CD8-positive, alpha-beta memory T cell (primary cell): ENCODE measurements around the gene LRR1. TPM values are rescaled to one million over a fixed set of nuclear protein-coding genes. Genes with fewer than 3 reads are reported as not detected.
"Not testable (repeated sequence)": the region's sequence is repeated elsewhere in the genome, so short reads cannot be mapped to it uniquely, and the experiment has no call there.

Experiments used
- CTCF ChIA-PET: fragments of 350-600 bp; sonication (Branson Sonifier 250); formaldehyde crosslinking; loops from one replicate; lab custom pipeline; 2021; ENCODE audit warnings: antibody characterized with exemption; lab: Charles Lee
- POLR2A ChIA-PET: fragments of 350-600 bp; sonication (Branson Sonifier 250); formaldehyde crosslinking; loops from one replicate; lab custom pipeline; 2021; ENCODE audit warnings: antibody characterized with exemption; lab: Charles Lee
- DNase-seq, 5 donors: peaks; one replicate each; pipeline versions ENCODE4 v3.0.0 to v3.0.0-alpha.2; 2020 to 2022; ENCODE audit warnings: mixed read lengths in 1 of 5
- H3K27ac ChIP-seq: one replicate; pipeline ENCODE4 v1.7.0; 2013; ENCODE audit warnings: low read depth, mild to moderate bottlenecking, low read length, moderate library complexity
- H3K27me3 ChIP-seq: 2 replicates; pipeline ENCODE4 v1.7.0; 2013; ENCODE audit warnings: low read length, mild to moderate bottlenecking; ENCODE audit not compliant: insufficient read depth, poor library complexity, severe bottlenecking
- H3K36me3 ChIP-seq: 2 replicates; pipeline ENCODE4 v1.7.0; 2013; ENCODE audit warnings: mild to moderate bottlenecking, low read length, moderate library complexity; ENCODE audit not compliant: insufficient read depth
- H3K4me1 ChIP-seq: 2 replicates; pipeline ENCODE4 v1.7.0; 2013; ENCODE audit warnings: mild to moderate bottlenecking, low read length, moderate library complexity; ENCODE audit not compliant: insufficient read depth
- H3K4me3 ChIP-seq: 2 replicates; pipeline ENCODE4 v1.7.0; 2013; ENCODE audit warnings: mild to moderate bottlenecking, low read length
- H3K9me3 ChIP-seq: 2 replicates; pipeline ENCODE4 v1.7.0; 2013; ENCODE audit warnings: mild to moderate bottlenecking, low read length
- H3K27ac Mint-ChIP-seq, 8 donors: one replicate each; pipeline ENCODE4 v1.8.0; 2020 to 2021; ENCODE audit warnings: mixed read lengths in 8 of 8, mild to moderate bottlenecking in 6 of 8, inconsistent platforms in 3 of 8, moderate library complexity in 3 of 8
- H3K27me3 Mint-ChIP-seq, 2 donors: one replicate each; pipeline ENCODE4 v1.8.0; 2020 to 2021; ENCODE audit warnings: mixed read lengths in 2 of 2, mild to moderate bottlenecking in 1 of 2, moderate library complexity in 1 of 2
- H3K36me3 Mint-ChIP-seq, 3 donors: one replicate each; pipeline ENCODE4 v1.8.0; 2020 to 2021; ENCODE audit warnings: mixed read lengths in 3 of 3, inconsistent platforms in 1 of 3, mild to moderate bottlenecking in 1 of 3
- H3K4me1 Mint-ChIP-seq, 3 donors: one replicate each; pipeline ENCODE4 v1.8.0; 2020 to 2021; ENCODE audit warnings: mixed read lengths in 3 of 3, inconsistent platforms in 1 of 3, mild to moderate bottlenecking in 1 of 3
- H3K4me3 Mint-ChIP-seq, 7 donors: one replicate each; pipeline ENCODE4 v1.8.0; 2020 to 2021; ENCODE audit warnings: mixed read lengths in 7 of 7, mild to moderate bottlenecking in 6 of 7, moderate library complexity in 4 of 7, inconsistent platforms in 2 of 7
- H3K9me3 Mint-ChIP-seq, 5 donors: one replicate each; pipeline ENCODE4 v1.8.0; 2020 to 2022; ENCODE audit warnings: mixed read lengths in 5 of 5, mild to moderate bottlenecking in 3 of 5, moderate library complexity in 2 of 5, inconsistent platforms in 1 of 5
- polyA plus RNA-seq: library from polyadenylated mRNA; unstranded; fragments of 300-500 nt; fragmentation: Illumina TruSeq; gene quantifications from one replicate; pipeline ENCODE4 v1.2.3, GENCODE V29; 2021
- total RNA-seq, 2 experiments: library from RNA; stranded (reverse); gene quantifications; one replicate each; pipeline ENCODE4 v1.2.3, GENCODE V29; 2021

LRR1 gene
- total and polyA plus RNA-seq, 3 experiments from 2014 or later, result 13.0 to 52.2 (median 51.1) TPM

DNA sequence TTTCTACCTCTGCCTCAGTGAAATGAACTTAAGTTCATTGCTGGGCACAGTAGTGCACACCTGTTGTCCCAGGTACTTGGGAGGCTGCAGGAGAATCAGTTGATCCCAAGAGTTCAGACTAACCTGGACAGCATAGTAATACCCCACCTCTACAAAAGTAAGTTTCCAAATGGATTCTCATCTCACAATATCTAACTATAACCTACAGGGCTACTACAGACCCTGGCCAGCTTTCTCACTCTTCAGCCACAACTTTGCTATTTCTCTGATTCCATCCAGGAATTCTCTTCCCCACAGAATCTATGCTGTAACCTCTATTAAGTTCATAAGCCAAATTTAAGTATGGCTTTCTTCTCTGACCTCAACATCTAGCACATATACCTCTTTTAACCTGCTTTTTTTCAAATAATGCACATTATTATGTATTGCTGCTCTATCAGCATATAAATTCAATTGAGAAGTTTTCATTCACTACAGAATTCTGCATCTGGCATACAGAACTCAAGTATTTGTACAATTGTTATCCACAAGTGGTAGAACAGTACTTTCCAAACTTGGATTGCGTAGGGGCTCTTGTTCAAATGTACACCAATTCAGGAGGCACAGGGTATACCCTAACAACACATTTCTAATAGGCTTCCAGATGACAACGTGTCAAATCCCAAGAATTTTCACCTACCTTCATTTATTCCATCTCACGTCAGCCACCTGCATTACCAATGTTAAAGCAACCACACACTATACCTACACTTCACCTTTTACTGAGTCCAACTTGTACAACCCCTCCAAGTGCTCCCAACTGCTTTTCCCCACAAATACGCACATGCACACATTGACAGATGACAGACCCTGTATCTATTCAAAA, 16.4 kb upstream of the LRR1 start:
- no peaks in the 10 kb centered on the region for H3K9me3 ChIP-seq
- Mint-ChIP-seq H3K36me3 (peaks cover 10 to 70% (median 23%) of the 10 kb centered on the region in 3 donors), H3K27ac (peak overlapping the region; percentile 21 to 100 (median 82)), H3K4me1 (peaks cover 65 to 90% (median 73%) of the 10 kb centered on the region in 3 donors), H3K9me3 (peaks cover 0 to 4% (median 3%) of the 10 kb centered on the region in 5 donors), H3K4me3 (peak overlapping the region in 6 of 7 donors; percentile 4 to 37 (median 22)), H3K27me3 (peaks cover 0 to 9% of the 10 kb centered on the region in 2 donors)
- no peak overlapping the region for H3K27ac ChIP-seq
- DNase-seq, result peak in 1 of 5 donors; percentile 11
- H3K4me3 ChIP-seq, result no peak overlapping the region
- H3K4me1 ChIP-seq, result peaks cover 36% of the 10 kb centered on the region
- no peaks in the 10 kb centered on the region for H3K27me3 ChIP-seq
- H3K36me3 ChIP-seq, result peaks cover 17% of the 10 kb centered on the region
- POLR2A ChIA-PET, result no interaction called here
- CTCF ChIA-PET, result interaction anchor here (0.6 kb wide), 1 partner anchor 45 kb away, joined by 5 read pairs; no protein-coding TSS in a partner anchor

GRCh38 chr14:49583629-49584028, 15.1 kb upstream of the LRR1 start:
- peaks cover 60 to 81% (median 66%) of the 10 kb centered on the region in 3 donors for H3K4me1 Mint-ChIP-seq
- H3K27ac Mint-ChIP-seq, result peak overlapping the region; percentile 92 to 100 (median 98)

DNA sequence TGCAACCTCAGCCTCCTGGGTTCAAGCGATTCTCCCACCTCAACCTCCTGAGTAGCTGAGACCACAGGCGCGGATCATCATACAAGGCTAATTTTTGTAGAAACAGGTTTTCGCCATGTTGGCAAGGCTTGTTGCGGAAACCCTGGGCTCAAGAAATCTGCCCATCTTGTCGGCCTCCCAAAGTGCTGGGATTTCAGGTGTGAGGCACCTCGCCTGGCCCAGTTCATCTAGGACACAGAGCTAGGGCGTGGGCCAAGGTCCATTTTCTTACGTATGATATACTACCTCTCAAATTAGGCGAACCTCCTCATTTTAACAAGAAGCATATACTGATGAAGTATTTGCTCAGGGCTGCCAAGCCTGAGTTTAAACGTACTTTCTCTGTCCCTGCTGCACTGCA, 14.7 kb upstream of the LRR1 start:
- ChIA-PET CTCF (interaction anchor here (1.0 to 4.7 kb wide), 3 partner anchors 11 to 279 kb away, joined by 3 to 44 read pairs (median 3); partner anchors contain the start of genes MGAT2 and RPL36AL), POLR2A (interaction anchor here (0.7 to 4.5 kb wide), 4 partner anchors 15 to 184 kb away, joined by 4 to 82 read pairs (median 37); partner anchors contain the start of genes DNAAF2, KLHDC2, LRR1 and MGAT2)
- no peak for DNase-seq
- Histone ChIP-seq H3K27me3 (no peaks in the 10 kb centered on the region), H3K4me1 (peaks cover 36% of the 10 kb centered on the region), H3K9me3 (no peaks in the 10 kb centered on the region), H3K4me3 (no peak overlapping the region), H3K36me3 (peaks cover 12% of the 10 kb centered on the region), H3K27ac (peak overlapping the region; percentile 5)
- Mint-ChIP-seq H3K4me3 (peak overlapping the region; percentile 87 to 96 (median 92)), H3K27ac (peak overlapping the region; percentile 92 to 100 (median 98)), H3K4me1 (peaks cover 60 to 77% (median 66%) of the 10 kb centered on the region in 3 donors), H3K36me3 (peaks cover 10 to 60% (median 20%) of the 10 kb centered on the region in 3 donors), H3K9me3 (peaks cover 0 to 4% (median 3%) of the 10 kb centered on the region in 5 donors), H3K27me3 (peaks cover 0 to 9% of the 10 kb centered on the region in 2 donors)

More at GRCh38 chr14:49583629-49584028, 15.1 kb upstream of the LRR1 start:
- POLR2A ChIA-PET, result interaction anchor here (0.7 to 4.1 kb wide), 2 partner anchors 52 to 184 kb away, joined by 4 to 28 read pairs; partner anchors contain the start of genes DNAAF2 and KLHDC2
- peaks cover 10 to 62% (median 20%) of the 10 kb centered on the region in 3 donors for H3K36me3 Mint-ChIP-seq
- peaks cover 0 to 9% of the 10 kb centered on the region in 2 donors for H3K27me3 Mint-ChIP-seq
- no peak overlapping the region for H3K27ac ChIP-seq
- H3K27me3 ChIP-seq, result no peaks in the 10 kb centered on the region
- peaks cover 36% of the 10 kb centered on the region for H3K4me1 ChIP-seq
- no peak overlapping the region for H3K4me3 ChIP-seq
- no peak for DNase-seq
- no peaks in the 10 kb centered on the region for H3K9me3 ChIP-seq
- CTCF ChIA-PET, result interaction anchor here (4.7 kb wide), 1 partner anchor 37 kb away, joined by 44 read pairs; the partner anchor contains the start of genes MGAT2 and RPL36AL
- H3K9me3 Mint-ChIP-seq, result peaks cover 0 to 4% (median 3%) of the 10 kb centered on the region in 5 donors
- H3K4me3 Mint-ChIP-seq, result peak overlapping the region; percentile 87 to 96 (median 92)
- H3K36me3 ChIP-seq, result peaks cover 12% of the 10 kb centered on the region

DNA sequence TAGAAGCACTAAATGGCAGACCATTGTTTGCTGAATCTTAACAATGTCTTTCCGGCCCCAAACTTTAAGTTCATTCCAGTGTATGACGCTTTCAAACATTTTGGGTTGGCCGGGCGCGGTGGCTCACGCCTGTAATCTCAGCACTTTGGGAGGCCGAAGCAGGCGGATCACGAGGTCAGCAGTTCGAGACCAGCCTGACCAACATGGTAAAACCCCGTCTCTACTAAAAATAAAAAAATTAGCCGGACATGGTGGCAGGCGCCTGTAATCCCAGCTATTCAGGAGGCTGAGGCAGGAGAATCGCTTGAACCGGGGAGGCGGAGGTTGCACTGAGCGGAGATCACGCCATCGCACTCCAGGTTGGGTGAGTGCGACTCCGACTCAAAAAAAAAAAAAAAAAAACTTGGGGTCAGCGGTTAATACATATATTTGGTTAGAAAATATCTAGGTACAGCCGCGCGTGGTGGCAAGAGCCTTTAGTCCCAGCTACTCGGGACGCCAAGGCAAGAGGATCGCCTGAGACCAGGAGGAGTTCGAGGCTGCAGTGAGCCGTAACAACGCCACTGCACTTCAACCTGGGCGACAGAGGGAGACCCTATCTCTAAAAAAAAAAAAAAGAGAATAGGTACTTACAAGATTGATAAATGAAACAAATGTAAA, 13.6 kb upstream of the LRR1 start:
- peak overlapping the region; percentile 84 for H3K4me3 ChIP-seq

DNA sequence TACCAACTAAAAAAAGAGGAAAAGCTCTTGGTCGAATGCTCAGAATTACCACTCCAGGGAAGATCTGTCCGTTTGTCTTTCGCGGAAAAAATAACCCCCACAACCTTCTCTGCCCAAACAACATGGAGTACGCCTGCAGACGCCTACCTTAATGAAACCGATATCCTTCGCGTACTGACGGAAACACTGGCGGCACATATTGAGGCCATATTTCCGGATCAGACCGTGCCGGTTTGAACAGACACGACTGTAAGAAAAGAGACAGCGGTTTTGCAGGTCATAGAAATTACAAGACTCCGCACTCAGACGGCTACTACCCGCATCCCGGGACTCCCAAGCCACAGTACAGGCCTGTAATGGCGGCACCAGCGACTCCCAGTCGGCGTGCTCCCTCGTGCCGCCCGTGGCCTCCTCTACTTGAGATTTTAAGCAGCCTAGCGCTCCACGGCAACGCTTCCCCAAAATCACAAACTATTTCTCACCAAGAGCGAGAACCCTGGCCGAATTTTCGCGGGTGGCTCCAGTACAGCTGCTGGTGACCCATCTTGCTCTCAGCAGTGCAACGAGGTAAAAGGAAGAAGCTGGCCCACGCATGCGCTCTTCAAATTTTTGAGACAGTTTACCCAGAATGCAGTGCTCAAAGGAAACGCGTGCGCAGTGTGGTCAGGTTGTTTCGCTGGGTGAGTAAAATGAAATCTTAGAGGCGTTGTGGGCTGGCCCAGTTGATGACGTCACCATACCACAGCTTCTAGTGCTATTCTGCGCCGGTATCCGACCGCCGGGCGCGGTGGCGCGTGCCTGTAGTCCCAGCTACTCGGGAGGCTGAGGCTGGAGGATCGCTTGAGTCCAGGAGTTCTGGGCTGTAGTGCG, 12.7 kb upstream of the LRR1 start, which contains the start of gene RPS29:
RPS29 (minus strand) TSS at position 578 of the 870 bp plus-strand sequence; CDS start at position 544, 34 bp downstream.
- H3K4me1 Mint-ChIP-seq, result peaks cover 51 to 61% (median 52%) of the 10 kb centered on the region in 3 donors
- Histone ChIP-seq H3K4me3 (peak within 1 kb of the TSS; percentile 84), H3K4me1 (peaks cover 36% of the 10 kb centered on the region), H3K27ac (peak within 1 kb of the TSS; percentile 97), H3K36me3 (peaks cover 12% of the 10 kb centered on the region), H3K27me3 (no peaks in the 10 kb centered on the region), H3K9me3 (no peaks in the 10 kb centered on the region)
- ChIA-PET CTCF (interaction anchor here (0.7 to 4.7 kb wide), 16 partner anchors 9 to 946 kb away, joined by 3 to 44 read pairs (median 6); partner anchors contain the start of genes DNAAF2, KLHDC2, LRR1 and MAP4K5), POLR2A (interaction anchor here (0.6 to 4.5 kb wide), 11 partner anchors 10 to 277 kb away, joined by 3 to 82 read pairs (median 8); partner anchors contain the start of genes DNAAF2, KLHDC2, LRR1 and MGAT2)
- DNase-seq, result peak; percentile 94 to 99 (median 99)
- H3K4me3 Mint-ChIP-seq, result peak within 1 kb of the TSS; percentile 87 to 96 (median 92)
- peaks cover 0 to 9% of the 10 kb centered on the region in 2 donors for H3K27me3 Mint-ChIP-seq
- H3K9me3 Mint-ChIP-seq, result peaks cover 0 to 4% (median 3%) of the 10 kb centered on the region in 5 donors
- peaks cover 10 to 57% (median 20%) of the 10 kb centered on the region in 3 donors for H3K36me3 Mint-ChIP-seq
- peak within 1 kb of the TSS; percentile 92 to 100 (median 98) for H3K27ac Mint-ChIP-seq

More for the DNA sequence above, 13.6 kb upstream of the LRR1 start:
- not testable (repeated sequence) for DNase-seq, H3K9me3 Mint-ChIP-seq, H3K27me3 ChIP-seq, H3K9me3 ChIP-seq, H3K27me3 Mint-ChIP-seq
- Histone ChIP-seq H3K27ac (peak overlapping the region; percentile 97), H3K36me3 (peaks cover 12% of the 10 kb centered on the region), H3K4me1 (peaks cover 36% of the 10 kb centered on the region)
- CTCF ChIA-PET, result interaction anchor here (1.0 to 4.7 kb wide), 11 partner anchors 10 to 278 kb away, joined by 3 to 44 read pairs (median 6); partner anchors contain the start of genes DNAAF2, KLHDC2, LRR1 and MGAT2
- Mint-ChIP-seq H3K27ac (peak overlapping the region; percentile 92 to 100 (median 98)), H3K36me3 (peaks cover 10 to 57% (median 20%) of the 10 kb centered on the region in 3 donors), H3K4me3 (peak overlapping the region; percentile 87 to 96 (median 92)), H3K4me1 (peaks cover 54 to 67% (median 57%) of the 10 kb centered on the region in 3 donors)
- POLR2A ChIA-PET, result interaction anchor here (0.6 to 4.5 kb wide), 8 partner anchors 9 to 278 kb away, joined by 4 to 82 read pairs (median 14); partner anchors contain the start of genes DNAAF2, KLHDC2, LRR1 and MGAT2

DNA sequence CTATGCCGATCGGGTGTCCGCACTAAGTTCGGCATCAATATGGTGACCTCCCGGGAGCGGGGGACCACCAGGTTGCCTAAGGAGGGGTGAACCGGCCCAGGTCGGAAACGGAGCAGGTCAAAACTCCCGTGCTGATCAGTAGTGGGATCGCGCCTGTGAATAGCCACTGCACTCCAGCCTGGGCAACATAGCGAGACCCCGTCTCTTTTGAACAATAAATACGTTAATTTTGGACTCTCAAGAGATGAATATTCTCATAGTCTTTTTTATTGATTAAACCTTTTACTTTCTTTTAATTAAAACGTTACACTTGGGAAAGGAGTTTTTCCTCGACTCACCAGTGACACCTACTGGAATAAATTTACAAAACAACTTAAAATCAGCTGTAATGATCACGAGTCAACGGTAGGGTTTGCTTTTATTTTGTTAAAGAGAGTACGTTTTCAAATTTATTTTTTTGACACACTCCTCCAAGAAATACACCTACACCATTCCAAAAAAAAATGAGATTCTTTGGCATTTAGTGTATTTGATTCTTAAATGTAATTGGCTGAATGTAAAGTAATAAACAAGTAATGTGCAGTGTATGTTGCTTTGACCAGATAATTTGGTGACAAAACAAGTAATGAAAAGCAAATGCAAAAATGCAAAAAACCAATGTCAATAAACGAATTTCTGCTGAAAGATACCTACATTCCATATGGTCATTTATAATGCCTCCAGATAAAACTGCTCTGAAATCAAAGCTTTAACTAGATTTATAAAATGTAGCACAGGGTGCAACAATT, 11.9 kb upstream of the LRR1 start:
- ChIA-PET CTCF (interaction anchor here (0.7 to 4.7 kb wide), 15 partner anchors 8 to 945 kb away, joined by 3 to 44 read pairs (median 6); partner anchors contain the start of genes DNAAF2, KLHDC2, LRR1 and MAP4K5), POLR2A (interaction anchor here (0.6 to 4.5 kb wide), 12 partner anchors 10 to 276 kb away, joined by 3 to 82 read pairs (median 8); partner anchors contain the start of genes DNAAF2, KLHDC2, LRR1 and MGAT2)
- peak overlapping the region; percentile 84 for H3K4me3 ChIP-seq
- H3K9me3 ChIP-seq, result no peaks in the 10 kb centered on the region
- peaks cover 12% of the 10 kb centered on the region for H3K36me3 ChIP-seq
- Mint-ChIP-seq H3K4me1 (peaks cover 42 to 53% (median 44%) of the 10 kb centered on the region in 3 donors), H3K9me3 (peaks cover 0 to 4% (median 3%) of the 10 kb centered on the region in 5 donors), H3K27ac (peak overlapping the region; percentile 92 to 100 (median 98)), H3K36me3 (peaks cover 10 to 49% (median 16%) of the 10 kb centered on the region in 3 donors), H3K4me3 (peak overlapping the region; percentile 87 to 96 (median 92)), H3K27me3 (peaks cover 0 to 9% of the 10 kb centered on the region in 2 donors)
- DNase-seq, result peak in 4 of 5 donors; percentile 10 to 78 (median 48)
- peak overlapping the region; percentile 97 for H3K27ac ChIP-seq
- no peaks in the 10 kb centered on the region for H3K27me3 ChIP-seq
- peaks cover 28% of the 10 kb centered on the region for H3K4me1 ChIP-seq
